GM12878 (cell line): ENCODE measurements around the gene HPSE2. TPM values are rescaled to one million over a fixed set of nuclear protein-coding genes. Genes with fewer than 3 reads are reported as not detected.

Experiments
- ATAC-seq: fragments of 200-7000 bp; cut with Tn5 transposase; 3 replicates; pipeline ENCODE4 v1.9.1; 2020; ENCODE audit warnings: mild to moderate bottlenecking, moderate library complexity
- BruUV-seq: library from RNA; stranded (reverse); fragments of 400-500 nt; replicated peaks from 2 replicates; lab custom pipeline; 2021; lab: Mats Ljungman, UMichigan
- CTCF ChIA-PET: fragments of 300-600 bp; sonication (Branson Sonifier 250); formaldehyde crosslinking; extraction: SDS; loops from one replicate; lab custom pipeline; 2021; ENCODE audit warnings: inconsistent platforms; lab: Yijun Ruan, JAX
- POLR2A ChIA-PET: fragments of 350-600 bp; formaldehyde crosslinking; extraction: SDS; loops from one replicate; lab custom pipeline; 2021; ENCODE audit warnings: inconsistent platforms; lab: Charles Lee
- RAD21 ChIA-PET: fragments of 300-600 bp; sonication (Branson Sonifier 250); formaldehyde crosslinking; loops from one replicate; lab custom pipeline; 2023; ENCODE audit warnings: antibody characterized with exemption; ENCODE audit not compliant: unreplicated experiment; lab: Charles Lee
- SMC1A ChIA-PET: fragments of 300-600 bp; sonication (Branson Sonifier 250); formaldehyde crosslinking; loops from one replicate; lab custom pipeline; 2023; ENCODE audit not compliant: unreplicated experiment, uncharacterized antibody; lab: Charles Lee
- DNase-seq: peaks from one replicate; pipeline ENCODE4 v3.0.0-alpha.2; 2011; ENCODE audit warnings: low read depth, low spot score
- FAIRE-seq: peaks from 3 replicates; lab custom pipeline; 2011; peaks lifted over from hg19 to GRCh38; lab: Jason Lieb, UNC
- H2AFZ ChIP-seq: 2 replicates; pipeline ENCODE4 v1.6.0; 2011; ENCODE audit warnings: low read depth, low read length, control low read depth; ENCODE audit not compliant: control insufficient read depth
- H3K27ac ChIP-seq: 2 replicates; pipeline ENCODE4 v1.5.1; 2011; ENCODE audit warnings: control low read depth; ENCODE audit not compliant: control insufficient read depth, insufficient read depth
- H3K27me3 ChIP-seq, 2 experiments: replicated peaks in 1 of 2; 2 replicates each; pipeline versions ENCODE4 v1.6.0 to v1.6.1; 2011; ENCODE audit warnings: low read length in 1 of 2; ENCODE audit not compliant: control insufficient read depth in 2 of 2, insufficient read depth in 2 of 2
- H3K36me3 ChIP-seq, 2 experiments: 2 replicates each; pipeline ENCODE4 v1.5.1; 2011; ENCODE audit warnings: low read length in 1 of 2; ENCODE audit not compliant: control insufficient read depth in 2 of 2, insufficient read depth in 2 of 2
- H3K4me1 ChIP-seq: 2 replicates; pipeline ENCODE4 v1.6.1; 2011; ENCODE audit warnings: mild to moderate bottlenecking, low read length, moderate library complexity, mixed read lengths; ENCODE audit not compliant: control insufficient read depth, insufficient read depth
- H3K4me2 ChIP-seq: 2 replicates; pipeline ENCODE4 v1.6.0; 2011; ENCODE audit warnings: control low read depth; ENCODE audit not compliant: control insufficient read depth, insufficient read depth
- H3K4me3 ChIP-seq: fragments of 200-600 bp; sonication (generic); 2 replicates; pipeline ENCODE4 v1.5.1; 2016
- H3K79me2 ChIP-seq: 2 replicates; pipeline ENCODE4 v1.6.0; 2011; ENCODE audit warnings: low read length; ENCODE audit not compliant: control insufficient read depth, insufficient read depth
- H3K9ac ChIP-seq: 2 replicates; pipeline ENCODE4 v1.8.0; 2011; ENCODE audit warnings: low read length, control low read depth, mixed read lengths; ENCODE audit not compliant: control insufficient read depth, insufficient read depth
- H3K9me3 ChIP-seq: replicated peaks from 3 replicates; pipeline ENCODE4 v1.5.1; 2011; ENCODE audit warnings: mild to moderate bottlenecking, low read length; ENCODE audit not compliant: control insufficient read depth, insufficient read depth
- H4K20me1 ChIP-seq: 2 replicates; pipeline ENCODE4 v1.6.0; 2011; ENCODE audit not compliant: control insufficient read depth, insufficient read depth
- CEBPZ ChIP-seq: fragments of 150-350 bp; IDR thresholded peaks from 2 replicates; pipeline ENCODE4 v1.6.1; 2016; ENCODE audit warnings: low read depth, low read length
- CHD2 ChIP-seq: IDR thresholded peaks from 2 replicates; pipeline ENCODE4 v1.6.1; 2011; ENCODE audit warnings: low read depth, low read length, improper control_type of control experiment, borderline replicate concordance
- IRF5 ChIP-seq: fragments of 450-650 bp; IDR thresholded peaks from 2 replicates; pipeline ENCODE4 v1.6.1; 2017; ENCODE audit warnings: borderline replicate concordance
- KDM1A ChIP-seq: fragments of 200-600 bp; sonication (generic); IDR thresholded peaks from 2 replicates; pipeline ENCODE4 v1.6.1; 2016; ENCODE audit warnings: borderline replicate concordance
- PBX3 ChIP-seq: IDR thresholded peaks from 2 replicates; pipeline ENCODE4 v1.6.1; 2011; ENCODE audit warnings: mild to moderate bottlenecking, low read depth, low read length, moderate library complexity; ENCODE audit not compliant: insufficient replicate concordance
- WRNIP1 ChIP-seq: IDR thresholded peaks from 2 replicates; pipeline ENCODE4 v1.6.1; 2011; ENCODE audit warnings: low read depth, low read length, improper control_type of control experiment, borderline replicate concordance
- ZBTB4 ChIP-seq: fragments of 450-650 bp; formaldehyde crosslinking; IDR thresholded peaks from 2 replicates; pipeline ENCODE4 v1.4.0; 2022; ENCODE audit warnings: mild to moderate bottlenecking, moderate library complexity
- ZBTB40 ChIP-seq: fragments of 450-650 bp; IDR thresholded peaks from 2 replicates; pipeline ENCODE4 v1.6.1; 2016; ENCODE audit warnings: mild to moderate bottlenecking, moderate library complexity, borderline replicate concordance
- ZNF24 ChIP-seq: fragments of 450-650 bp; IDR thresholded peaks from 2 replicates; pipeline ENCODE4 v1.6.1; 2017; ENCODE audit warnings: antibody characterized with exemption, mild to moderate bottlenecking
- WGBS: methylation state at CpG from one replicate; pipeline ENCODE4 v1.1.6; 2016; ENCODE audit warnings: low lambda C conversion rate; ENCODE audit not compliant: insufficient replicate concordance, insufficient coverage; ENCODE audit errors: missing lambda C conversion rate; 5-methylcytosine and 5-hydroxymethylcytosine counted together
- in situ Hi-C: fragments of 300-500 bp; cut with MboI; formaldehyde crosslinking; loops from 9 replicates; pipeline ENCODE4 v1.14.3; 2018; ENCODE audit warnings: mixed read lengths
- intact Hi-C: fragments of 100-400 bp; cut with micrococcal nuclease; formaldehyde crosslinking; loops from one replicate; pipeline ENCODE4 v1.14.2; 2022; ENCODE audit not compliant: unreplicated experiment
- polyA plus RNA-seq, 11 experiments: library from polyadenylated mRNA; depleted of rRNA in 4 of 11; unstranded in 6 of 11; stranded (reverse) in 5 of 11; fragments of >200 nt; fragmentation: Nextera tagmentation in 4 of 11; fragmentation: Illumina TruSeq in 1 of 11; extraction: Ambion mirVana in 4 of 11; extraction: Trizol in 1 of 11; gene quantifications; 1 replicate in 1 of 11; 2 replicates in 10 of 11; pipeline versions ENCODE4 v1.2.1 to v1.2.3, GENCODE V29; 2011 to 2016; ENCODE audit warnings: inconsistent platforms in 2 of 11, missing spikeins in 2 of 11, low read depth in 1 of 11
- total RNA-seq, 4 experiments: library from RNA; depleted of rRNA in 3 of 4; stranded (reverse); fragments of >200 nt in 3 of 4; fragmentation: Illumina TruSeq in 1 of 4; extraction: Trizol in 1 of 4; gene quantifications; 2 replicates each; pipeline versions ENCODE4 v1.2.1 to v1.2.3, GENCODE V29; 2013 to 2021

Gene HPSE2
- total and polyA plus RNA-seq, 10 of the 15 experiments (the other 5 are each of a cell fraction or from before 2014, with no cell fraction given), result 0.06 TPM; not detected in 9

GRCh38 chr10:98617906-98618520 lies 617.6 kb downstream of the HPSE2 start:
- no peaks in the 10 kb centered on the region for H3K4me1 ChIP-seq
- no TSS peak for BruUV-seq
- ATAC-seq (no peak), FAIRE-seq (no peak), DNase-seq (no peak)
- H3K36me3 ChIP-seq, result no peaks in the 10 kb centered on the region
- no peaks in the 10 kb centered on the region for H4K20me1 ChIP-seq
- POLR2A ChIA-PET, result no interaction called here
- H3K79me2 ChIP-seq, result no peaks in the 10 kb centered on the region
- RAD21 ChIA-PET, result no interaction called here
- H3K27ac ChIP-seq, result no peak overlapping the region
- no peak overlapping the region for H3K4me3 ChIP-seq
- no peaks in the 10 kb centered on the region for H3K9me3 ChIP-seq
- 12% methylated on average over 6 of the region's 6 CpGs for WGBS
- H3K9ac ChIP-seq, result no peak overlapping the region
- in situ Hi-C loops, result no loop called here
- no peak overlapping the region for H2AFZ ChIP-seq
- intact Hi-C loops, result no loop called here
- no peak overlapping the region for H3K4me2 ChIP-seq
- no peaks in the 10 kb centered on the region; a peak in 2 of 4 replicates for H3K27me3 ChIP-seq
- SMC1A ChIA-PET, result no interaction called here
- CTCF ChIA-PET, result no interaction called here
- TF ChIP-seq PBX3 (no peak), KDM1A (no peak), CEBPZ (no peak), ZBTB4 (no peak), ZBTB40 (no peak), IRF5 (no peak), CHD2 (no peak), WRNIP1 (no peak), ZNF24 (no peak)
